ENCODE measurements around the gene CKAP5.

The CKAP5 gene

GRCh38 chr11:46766656-46767055, 79.4 kb downstream of the CKAP5 start:
- Mint-ChIP-seq H3K4me3 (no peak overlapping the region), H3K4me1 (ENCODE audit: low read depth) (no peaks in the 10 kb centered on the region), H3K36me3 (ENCODE audit: low read depth) (peaks cover 88% of the 10 kb centered on the region), H3K9me3 (no peaks in the 10 kb centered on the region), H3K27me3 (no peaks in the 10 kb centered on the region), H3K27ac (no peak overlapping the region)
- DNase-seq, result no peak

GRCh38 chr11:46762248-46762647, 83.8 kb downstream of the CKAP5 start:
- peaks cover 90% of the 10 kb centered on the region for H3K36me3 Mint-ChIP-seq (ENCODE audit: low read depth)
- DNase-seq, result no peak
- H3K9me3 Mint-ChIP-seq, result no peaks in the 10 kb centered on the region
- no peaks in the 10 kb centered on the region for H3K4me1 Mint-ChIP-seq (ENCODE audit: low read depth)
- no peak overlapping the region for H3K27ac Mint-ChIP-seq
- H3K4me3 Mint-ChIP-seq, result no peak overlapping the region
- H3K27me3 Mint-ChIP-seq, result no peaks in the 10 kb centered on the region

GRCh38 chr11:46761807-46762206, 84.3 kb downstream of the CKAP5 start:
- peaks cover 89% of the 10 kb centered on the region for H3K36me3 Mint-ChIP-seq (ENCODE audit: low read depth)
- no peak overlapping the region for H3K27ac Mint-ChIP-seq
- no peak overlapping the region for H3K4me3 Mint-ChIP-seq
- H3K9me3 Mint-ChIP-seq, result no peaks in the 10 kb centered on the region
- DNase-seq, result no peak
- no peaks in the 10 kb centered on the region for H3K27me3 Mint-ChIP-seq
- no peaks in the 10 kb centered on the region for H3K4me1 Mint-ChIP-seq (ENCODE audit: low read depth)

GRCh38 chr11:46760429-46761128, 85.5 kb downstream of the CKAP5 start:
- no peak for DNase-seq
- Mint-ChIP-seq H3K36me3 (ENCODE audit: low read depth) (peaks cover 88% of the 10 kb centered on the region), H3K4me3 (no peak overlapping the region), H3K27me3 (no peaks in the 10 kb centered on the region), H3K4me1 (ENCODE audit: low read depth) (no peaks in the 10 kb centered on the region), H3K27ac (no peak overlapping the region), H3K9me3 (no peaks in the 10 kb centered on the region)

DNA sequence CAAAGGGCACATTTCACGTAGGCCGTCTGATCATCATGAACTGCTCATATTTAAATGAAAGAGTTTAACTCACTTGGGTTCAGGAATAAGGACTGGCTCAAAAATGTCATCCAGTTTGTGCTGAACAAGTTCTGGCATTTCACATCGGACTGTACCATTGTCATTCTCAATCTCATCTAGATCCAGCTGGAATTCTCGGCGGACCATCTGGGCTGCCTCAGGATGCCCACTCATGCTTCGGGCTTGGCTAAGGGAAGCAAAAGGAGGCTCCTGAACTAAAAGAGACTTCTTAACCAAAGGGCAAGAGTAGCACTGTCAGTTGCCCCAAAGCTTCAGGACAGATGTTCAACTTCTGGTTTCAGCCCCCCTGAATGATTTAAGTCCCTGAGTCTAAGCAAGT, 86.9 kb downstream of the CKAP5 start:
- Mint-ChIP-seq H3K36me3 (ENCODE audit: low read depth) (peaks cover 91% of the 10 kb centered on the region), H3K4me1 (ENCODE audit: low read depth) (no peaks in the 10 kb centered on the region), H3K27ac (no peak overlapping the region), H3K9me3 (no peaks in the 10 kb centered on the region), H3K27me3 (no peaks in the 10 kb centered on the region), H3K4me3 (no peak overlapping the region)
- DNase-seq, result no peak

GRCh38 chr11:46755962-46756361, 90.1 kb downstream of the CKAP5 start:
- Mint-ChIP-seq H3K36me3 (ENCODE audit: low read depth) (peaks cover 87% of the 10 kb centered on the region), H3K4me1 (ENCODE audit: low read depth) (no peaks in the 10 kb centered on the region), H3K27me3 (no peaks in the 10 kb centered on the region), H3K27ac (peak overlapping the region; percentile 41), H3K9me3 (no peaks in the 10 kb centered on the region), H3K4me3 (no peak overlapping the region)
- no peak for DNase-seq

GRCh38 chr11:46747150-46747549, 98.9 kb downstream of the CKAP5 start:
- H3K27ac Mint-ChIP-seq, result no peak overlapping the region
- no peaks in the 10 kb centered on the region for H3K9me3 Mint-ChIP-seq
- DNase-seq, result no peak
- no peaks in the 10 kb centered on the region for H3K27me3 Mint-ChIP-seq
- no peak overlapping the region for H3K4me3 Mint-ChIP-seq
- H3K4me1 Mint-ChIP-seq (ENCODE audit: low read depth), result no peaks in the 10 kb centered on the region
- peaks cover 94% of the 10 kb centered on the region for H3K36me3 Mint-ChIP-seq (ENCODE audit: low read depth)

- Mint-ChIP-seq H3K27me3 (no peaks in the 10 kb centered on the region), H3K4me1 (ENCODE audit: low read depth) (no peaks in the 10 kb centered on the region), H3K36me3 (ENCODE audit: low read depth) (peaks cover 96% of the 10 kb centered on the region), H3K4me3 (no peak overlapping the region), H3K9me3 (no peaks in the 10 kb centered on the region), H3K27ac (no peak overlapping the region)
- DNase-seq, result no peak
These were observed 100.1 kb downstream of the CKAP5 start for GRCh38 chr11:46745995-46746394.

- peaks cover 90% of the 10 kb centered on the region for H3K36me3 Mint-ChIP-seq (ENCODE audit: low read depth)
- H3K4me3 Mint-ChIP-seq, result no peak overlapping the region
- no peaks in the 10 kb centered on the region for H3K9me3 Mint-ChIP-seq
- H3K27me3 Mint-ChIP-seq, result no peaks in the 10 kb centered on the region
- DNase-seq, result no peak
- no peaks in the 10 kb centered on the region for H3K4me1 Mint-ChIP-seq (ENCODE audit: low read depth)
- H3K27ac Mint-ChIP-seq, result no peak overlapping the region
These were observed 100.8 kb downstream of the CKAP5 start for GRCh38 chr11:46745328-46745727.

- Mint-ChIP-seq H3K4me3 (no peak overlapping the region), H3K27ac (no peak overlapping the region), H3K4me1 (ENCODE audit: low read depth) (no peaks in the 10 kb centered on the region), H3K9me3 (no peaks in the 10 kb centered on the region), H3K27me3 (no peaks in the 10 kb centered on the region), H3K36me3 (ENCODE audit: low read depth) (peaks cover 78% of the 10 kb centered on the region)
- DNase-seq, result no peak
These were observed 102.3 kb downstream of the CKAP5 start for GRCh38 chr11:46743693-46744339.

GRCh38 chr11:46743043-46743442, 103.0 kb downstream of the CKAP5 start:
- Mint-ChIP-seq H3K36me3 (ENCODE audit: low read depth) (peaks cover 73% of the 10 kb centered on the region), H3K9me3 (no peaks in the 10 kb centered on the region), H3K27me3 (no peaks in the 10 kb centered on the region), H3K27ac (peak overlapping the region; percentile 24), H3K4me3 (no peak overlapping the region), H3K4me1 (ENCODE audit: low read depth) (no peaks in the 10 kb centered on the region)
- no peak for DNase-seq

GRCh38 chr11:46741600-46742484, 104.2 kb downstream of the CKAP5 start:
- H3K4me1 Mint-ChIP-seq (ENCODE audit: low read depth), result no peaks in the 10 kb centered on the region
- no peaks in the 10 kb centered on the region for H3K27me3 Mint-ChIP-seq
- H3K36me3 Mint-ChIP-seq (ENCODE audit: low read depth), result peaks cover 62% of the 10 kb centered on the region
- H3K4me3 Mint-ChIP-seq, result no peak overlapping the region
- no peak for DNase-seq
- no peaks in the 10 kb centered on the region for H3K9me3 Mint-ChIP-seq
- H3K27ac Mint-ChIP-seq, result peak overlapping the region; percentile 41

- no peaks in the 10 kb centered on the region for H3K9me3 Mint-ChIP-seq
- H3K36me3 Mint-ChIP-seq (ENCODE audit: low read depth), result peaks cover 33% of the 10 kb centered on the region
- no peak overlapping the region for H3K27ac Mint-ChIP-seq
- H3K4me3 Mint-ChIP-seq, result no peak overlapping the region
- no peaks in the 10 kb centered on the region for H3K4me1 Mint-ChIP-seq (ENCODE audit: low read depth)
- peak; percentile 12 for DNase-seq
- H3K27me3 Mint-ChIP-seq, result no peaks in the 10 kb centered on the region
These were observed 107.2 kb downstream of the CKAP5 start for GRCh38 chr11:46738887-46739286.

GRCh38 chr11:46737699-46738098, 108.4 kb downstream of the CKAP5 start:
- no peaks in the 10 kb centered on the region for H3K4me1 Mint-ChIP-seq (ENCODE audit: low read depth)
- no peak overlapping the region for H3K4me3 Mint-ChIP-seq
- peaks cover 21% of the 10 kb centered on the region for H3K36me3 Mint-ChIP-seq (ENCODE audit: low read depth)
- no peak overlapping the region for H3K27ac Mint-ChIP-seq
- no peaks in the 10 kb centered on the region for H3K9me3 Mint-ChIP-seq
- no peaks in the 10 kb centered on the region for H3K27me3 Mint-ChIP-seq
- DNase-seq, result no peak

DNA sequence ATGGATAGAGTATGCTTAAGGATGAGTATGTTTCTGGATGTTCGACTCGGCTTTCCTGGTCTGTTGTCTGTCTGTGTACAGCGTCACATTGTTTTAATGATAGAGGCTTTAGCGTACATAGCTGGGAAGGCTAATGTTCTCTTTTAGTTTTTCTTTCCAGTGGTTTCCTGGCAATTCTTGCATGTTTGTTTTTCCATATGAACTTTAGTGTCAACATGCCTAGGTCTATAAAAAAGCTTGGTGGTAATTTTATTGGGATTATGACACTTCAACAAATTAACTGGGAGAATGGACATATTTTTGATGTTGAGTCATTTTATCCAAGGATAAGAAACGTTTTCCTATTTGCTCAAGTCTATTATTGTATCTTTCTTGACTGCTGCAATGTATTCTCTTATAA, 109.5 kb downstream of the CKAP5 start:
- H3K27ac Mint-ChIP-seq, result no peak overlapping the region
- H3K9me3 Mint-ChIP-seq, result no peaks in the 10 kb centered on the region
- peaks cover 10% of the 10 kb centered on the region for H3K36me3 Mint-ChIP-seq (ENCODE audit: low read depth)
- H3K4me1 Mint-ChIP-seq (ENCODE audit: low read depth), result no peaks in the 10 kb centered on the region
- H3K4me3 Mint-ChIP-seq, result no peak overlapping the region
- no peaks in the 10 kb centered on the region for H3K27me3 Mint-ChIP-seq
- no peak for DNase-seq
